ENCODE measurements around the gene NRIP3. TPM values are rescaled to one million over a fixed set of nuclear protein-coding genes. Genes with fewer than 3 reads are reported as not detected.

The NRIP3 gene
- total and polyA plus RNA-seq, 4 donors = under 0.01 to 1.0 (median 0.07) TPM; not detected in 1

GRCh38 chr11:9017773-9018172 is 14.0 kb upstream of the NRIP3 start:
- H3K27ac ChIP-seq (ENCODE audit: low read depth in 1 of 2, low read length in 2 of 2) = no peak overlapping the region
- no peak for DNase-seq (ENCODE audit: low spot score)

GRCh38 chr11:9016916-9017642 is 13.3 kb upstream of the NRIP3 start:
- Histone ChIP-seq H3K4me3 (ENCODE audit: low read depth in 1 of 3, low read length in 3 of 3) (no peak overlapping the region), H3K9ac (ENCODE audit: low read depth in 1 of 2, low read length in 2 of 2) (no peak overlapping the region), H3K4me1 (ENCODE audit: control insufficient read depth in 4 of 4, insufficient read depth in 4 of 4, low read length in 3 of 4) (no peaks in the 10 kb centered on the region), H3K27me3 (ENCODE audit: control insufficient read depth in 4 of 4, insufficient read depth in 4 of 4, low read length in 3 of 4) (no peaks in the 10 kb centered on the region), H3K36me3 (ENCODE audit: control insufficient read depth in 4 of 4, insufficient read depth in 3 of 4, low read depth in 1 of 4, low read length in 3 of 4) (no peaks in the 10 kb centered on the region), H3K9me3 (ENCODE audit: control insufficient read depth in 4 of 4, low read length in 3 of 4) (no peaks in the 10 kb centered on the region), H3K27ac (ENCODE audit: low read depth in 1 of 2, low read length in 2 of 2) (no peak overlapping the region)
- TF ChIP-seq FOXA2 (IDR thresholded peaks at IDR 0.05) (no peak), SP1 (IDR thresholded peaks at IDR 0.05) (no peak), GABPA (IDR thresholded peaks at IDR 0.05 in 1 of 2, conservative IDR thresholded peaks at IDR 0.05 in 1 of 2) (no peak), NR2F2 (IDR thresholded peaks at IDR 0.05) (no peak), HNF4A (conservative IDR thresholded peaks at IDR 0.05) (no peak)
- DNase-seq (ENCODE audit: low spot score) = no peak
- WGBS = 72% methylated on average over 6 of the region's 6 CpGs

More at GRCh38 chr11:9017773-9018172, 14.0 kb upstream of the NRIP3 start:
- Histone ChIP-seq H3K9ac (ENCODE audit: low read depth in 1 of 2, low read length in 2 of 2) (no peak overlapping the region), H3K36me3 (ENCODE audit: control insufficient read depth in 4 of 4, insufficient read depth in 3 of 4, low read depth in 1 of 4, low read length in 3 of 4) (no peaks in the 10 kb centered on the region), H3K27me3 (ENCODE audit: control insufficient read depth in 4 of 4, insufficient read depth in 4 of 4, low read length in 3 of 4) (no peaks in the 10 kb centered on the region), H3K9me3 (ENCODE audit: control insufficient read depth in 4 of 4, low read length in 3 of 4) (no peaks in the 10 kb centered on the region), H3K4me1 (ENCODE audit: control insufficient read depth in 4 of 4, insufficient read depth in 4 of 4, low read length in 3 of 4) (no peaks in the 10 kb centered on the region), H3K4me3 (ENCODE audit: low read depth in 1 of 3, low read length in 3 of 3) (no peak overlapping the region)
- WGBS = 80% methylated on average over 5 of the region's 5 CpGs
- TF ChIP-seq TAF1 (conservative IDR thresholded peaks at IDR 0.05) (no peak), HNF4G (IDR thresholded peaks at IDR 0.05) (no peak), REST (IDR thresholded peaks at IDR 0.05) (no peak)

GRCh38 chr11:9015677-9016076 is 11.9 kb upstream of the NRIP3 start:
- TF ChIP-seq TAF1 (conservative IDR thresholded peaks at IDR 0.05) (no peak), RAD21 (IDR thresholded peaks at IDR 0.05) (peak; percentile 78 to 90), CTCF (IDR thresholded peaks at IDR 0.05; ENCODE audit: low read depth, low read length, missing input control) (peak; percentile 70), NR2F2 (IDR thresholded peaks at IDR 0.05) (no peak)
- H3K27ac ChIP-seq (ENCODE audit: low read depth in 1 of 2, low read length in 2 of 2) = no peak overlapping the region
- no peak for DNase-seq (ENCODE audit: low spot score)
- H3K9me3 ChIP-seq (ENCODE audit: control insufficient read depth in 4 of 4, low read length in 3 of 4) = no peaks in the 10 kb centered on the region
- H3K36me3 ChIP-seq (ENCODE audit: control insufficient read depth in 4 of 4, insufficient read depth in 3 of 4, low read depth in 1 of 4, low read length in 3 of 4) = no peaks in the 10 kb centered on the region
- H3K4me1 ChIP-seq (ENCODE audit: control insufficient read depth in 4 of 4, insufficient read depth in 4 of 4, low read length in 3 of 4) = no peaks in the 10 kb centered on the region
- no peak overlapping the region for H3K4me3 ChIP-seq (ENCODE audit: low read depth in 1 of 3, low read length in 3 of 3)
- no peaks in the 10 kb centered on the region for H3K27me3 ChIP-seq (ENCODE audit: control insufficient read depth in 4 of 4, insufficient read depth in 4 of 4, low read length in 3 of 4)
- 11% methylated on average over 4 of the region's 4 CpGs for WGBS
- no peak overlapping the region for H3K9ac ChIP-seq (ENCODE audit: low read depth in 1 of 2, low read length in 2 of 2)

Measured in liver (tissue), 9 donors.